Osteoblast (primary cell): ENCODE data around the gene NRG2. TPM values are rescaled to one million over a fixed set of nuclear protein-coding genes. Genes with fewer than 3 reads are reported as not detected.

ENCODE experiments used
- DNase-seq: peaks from one replicate; pipeline ENCODE4 v3.0.0; 2011; ENCODE audit warnings: low spot score, mixed read lengths; ENCODE audit not compliant: insufficient read length; ENCODE audit errors: missing footprints
- H2AFZ ChIP-seq: 2 replicates; pipeline ENCODE4 v1.6.0; 2011; ENCODE audit warnings: mild to moderate bottlenecking, low read length
- H3K27ac ChIP-seq: 2 replicates; pipeline ENCODE4 v1.5.1; 2011; ENCODE audit warnings: mild to moderate bottlenecking, low read depth, low read length, moderate library complexity
- H3K27me3 ChIP-seq: 2 replicates; pipeline ENCODE4 v1.6.0; 2012; ENCODE audit warnings: mild to moderate bottlenecking, control low read depth, inconsistent platforms, low read length, moderate library complexity; ENCODE audit not compliant: insufficient read depth
- H3K36me3 ChIP-seq: 2 replicates; pipeline ENCODE4 v1.5.1; 2011; ENCODE audit warnings: mild to moderate bottlenecking, low read length, control low read depth, moderate library complexity; ENCODE audit not compliant: insufficient read depth
- H3K4me1 ChIP-seq: 2 replicates; pipeline ENCODE4 v1.5.1; 2011; ENCODE audit warnings: mild to moderate bottlenecking, low read length, control low read depth, moderate library complexity; ENCODE audit not compliant: insufficient read depth
- H3K4me2 ChIP-seq: 2 replicates; pipeline ENCODE4 v1.6.0; 2011; ENCODE audit warnings: mild to moderate bottlenecking, low read length; ENCODE audit not compliant: insufficient read depth
- H3K4me3 ChIP-seq: fragments of 200-600 bp; sonication (generic); 3 replicates; pipeline ENCODE4 v1.5.1; 2012; ENCODE audit warnings: mild to moderate bottlenecking, low read length, inconsistent platforms; ENCODE audit not compliant: insufficient read depth
- H3K79me2 ChIP-seq: 2 replicates; pipeline ENCODE4 v1.6.0; 2012; ENCODE audit warnings: mild to moderate bottlenecking, low read length, control low read depth, inconsistent platforms; ENCODE audit not compliant: insufficient read depth
- H3K9me3 ChIP-seq: 2 replicates; pipeline ENCODE4 v1.5.1; 2011; ENCODE audit warnings: low read depth, low read length, control low read depth
- H4K20me1 ChIP-seq: 2 replicates; pipeline ENCODE4 v1.6.0; 2012; ENCODE audit warnings: mild to moderate bottlenecking, low read length, control low read depth; ENCODE audit not compliant: insufficient read depth
- CTCF ChIP-seq: IDR thresholded peaks from 2 replicates; pipeline ENCODE4 v1.5.1; 2011; ENCODE audit warnings: mild to moderate bottlenecking, low read depth, low read length, moderate library complexity; ENCODE audit errors: extremely low read depth
- total RNA-seq: library from RNA; depleted of rRNA; stranded (reverse); fragments of >200 nt; gene quantifications from 2 replicates; pipeline ENCODE4 v1.2.3, GENCODE V29; 2012

Gene NRG2
- total RNA-seq, 1 donor = 0.72 TPM

GRCh38 chr5:139964266-139964993 lies 78.7 kb downstream of the NRG2 start:
- TF ChIP-seq CTCF = no peak
- DNase-seq = no peak
- Histone ChIP-seq H3K4me1 (no peaks in the 10 kb centered on the region), H3K4me2 (no peak overlapping the region), H4K20me1 (no peaks in the 10 kb centered on the region), H3K27ac (no peak overlapping the region), H3K79me2 (no peaks in the 10 kb centered on the region), H3K9me3 (no peaks in the 10 kb centered on the region), H2AFZ (no peak overlapping the region), H3K4me3 (no peak overlapping the region), H3K36me3 (no peaks in the 10 kb centered on the region), H3K27me3 (peaks cover 35% of the 10 kb centered on the region)

- no peak for TF ChIP-seq CTCF
- Histone ChIP-seq H3K4me3 (no peak overlapping the region), H3K79me2 (no peaks in the 10 kb centered on the region), H3K4me1 (no peaks in the 10 kb centered on the region), H3K27ac (no peak overlapping the region), H3K36me3 (no peaks in the 10 kb centered on the region), H2AFZ (no peak overlapping the region), H3K27me3 (peaks cover 41% of the 10 kb centered on the region), H3K9me3 (no peaks in the 10 kb centered on the region), H4K20me1 (no peaks in the 10 kb centered on the region), H3K4me2 (no peak overlapping the region)
- DNase-seq = no peak
These were observed 80.7 kb downstream of the NRG2 start for GRCh38 chr5:139962445-139962844.

GRCh38 chr5:139961435-139962157 lies 81.5 kb downstream of the NRG2 start:
- DNase-seq = no peak
- no peaks in the 10 kb centered on the region for H4K20me1 ChIP-seq
- TF ChIP-seq CTCF = no peak
- peaks cover 40% of the 10 kb centered on the region for H3K27me3 ChIP-seq
- no peaks in the 10 kb centered on the region for H3K79me2 ChIP-seq
- no peak overlapping the region for H3K4me2 ChIP-seq
- no peaks in the 10 kb centered on the region for H3K4me1 ChIP-seq
- H2AFZ ChIP-seq = no peak overlapping the region
- no peaks in the 10 kb centered on the region for H3K36me3 ChIP-seq
- H3K9me3 ChIP-seq = no peaks in the 10 kb centered on the region
- no peak overlapping the region for H3K27ac ChIP-seq
- no peak overlapping the region for H3K4me3 ChIP-seq

GRCh38 chr5:139960723-139961383 lies 82.2 kb downstream of the NRG2 start:
- H3K4me1 ChIP-seq = no peaks in the 10 kb centered on the region
- no peak overlapping the region for H3K4me3 ChIP-seq
- no peak overlapping the region for H3K27ac ChIP-seq
- H3K79me2 ChIP-seq = no peaks in the 10 kb centered on the region
- H3K4me2 ChIP-seq = no peak overlapping the region
- DNase-seq = no peak
- no peaks in the 10 kb centered on the region for H4K20me1 ChIP-seq
- no peaks in the 10 kb centered on the region for H3K36me3 ChIP-seq
- no peak for TF ChIP-seq CTCF
- no peak overlapping the region for H2AFZ ChIP-seq
- no peaks in the 10 kb centered on the region for H3K9me3 ChIP-seq
- peaks cover 39% of the 10 kb centered on the region for H3K27me3 ChIP-seq
